SK-N-SH treated with all-trans-retinoic acid at 6 μM for 48 hours (cell line): Measurements from ENCODE around the gene CYFIP1.

ENCODE experiments used
- ATAC-seq: fragments of 200-7000 bp; cut with Tn5 transposase; 3 replicates; pipeline ENCODE4 v1.9.1; 2020; ENCODE audit warnings: mild to moderate bottlenecking, moderate library complexity
- ARNTL ChIP-seq: fragments of 450-650 bp; formaldehyde crosslinking; IDR thresholded peaks from 2 replicates; pipeline ENCODE4 v1.5.0; 2020; ENCODE audit warnings: low read depth, mild to moderate bottlenecking, moderate library complexity, borderline replicate concordance
- BACH2 ChIP-seq: fragments of 250-450 bp; sonication (Bioruptor Pico); IDR thresholded peaks from 2 replicates; pipeline ENCODE4 v1.9.0; 2021; ENCODE audit warnings: mild to moderate bottlenecking, borderline replicate concordance
- CSDC2 ChIP-seq: fragments of 250-450 bp; sonication (Bioruptor Pico); IDR thresholded peaks from 2 replicates; pipeline ENCODE4 v1.5.0; 2020; ENCODE audit warnings: mild to moderate bottlenecking, moderate library complexity
- ISL1 ChIP-seq: fragments of 250-450 bp; sonication (Bioruptor Pico); IDR thresholded peaks from 2 replicates; pipeline ENCODE4 v2.1.2; 2022; ENCODE audit warnings: mild to moderate bottlenecking, moderate library complexity
- OSR1 ChIP-seq: fragments of 250-450 bp; sonication (Bioruptor Pico); IDR thresholded peaks from 2 replicates; pipeline ENCODE4 v1.8.0; 2022; ENCODE audit warnings: moderate library complexity, mild to moderate bottlenecking, inconsistent platforms
- PPARA ChIP-seq: fragments of 250-450 bp; sonication (Bioruptor Pico); IDR thresholded peaks from 2 replicates; pipeline ENCODE4 v1.5.0; 2020; ENCODE audit warnings: mild to moderate bottlenecking, borderline replicate concordance
- RARB ChIP-seq: fragments of 250-450 bp; sonication (Bioruptor Pico); IDR thresholded peaks from 2 replicates; pipeline ENCODE4 v1.8.0; 2021; ENCODE audit warnings: mild to moderate bottlenecking, moderate library complexity
- SNAI2 ChIP-seq: fragments of 250-450 bp; sonication (Bioruptor Pico); IDR thresholded peaks from 2 replicates; pipeline ENCODE4 v1.5.0; 2020; ENCODE audit warnings: mild to moderate bottlenecking, moderate library complexity
- TCF4 ChIP-seq: fragments of 250-450 bp; sonication (Bioruptor Pico); IDR thresholded peaks from 2 replicates; pipeline ENCODE4 v1.8.0; 2021; ENCODE audit warnings: mild to moderate bottlenecking, moderate library complexity, borderline replicate concordance
- TOX ChIP-seq: fragments of 250-450 bp; sonication (Bioruptor Pico); IDR thresholded peaks from 2 replicates; pipeline ENCODE4 v1.8.0; 2021; ENCODE audit warnings: mild to moderate bottlenecking, moderate library complexity, borderline replicate concordance
- ZC3H10 ChIP-seq: fragments of 250-450 bp; sonication (Bioruptor Pico); IDR thresholded peaks from 2 replicates; pipeline ENCODE4 v1.5.1; 2021; ENCODE audit warnings: mild to moderate bottlenecking, moderate library complexity
- ZFP3 ChIP-seq: fragments of 250-450 bp; sonication (Bioruptor Pico); IDR thresholded peaks from 2 replicates; pipeline ENCODE4 v1.5.0; 2020; ENCODE audit warnings: mild to moderate bottlenecking, moderate library complexity
- ZFP30 ChIP-seq: fragments of 450-650 bp; formaldehyde crosslinking; IDR thresholded peaks from 2 replicates; pipeline ENCODE4 v1.5.0; 2022; ENCODE audit warnings: mild to moderate bottlenecking, moderate library complexity
- ZNF565 ChIP-seq: fragments of 450-650 bp; formaldehyde crosslinking; conservative IDR thresholded peaks from 2 replicates; pipeline ENCODE4 v1.5.0; 2020; ENCODE audit warnings: low read depth, mild to moderate bottlenecking, moderate library complexity
- ZNF70 ChIP-seq: fragments of 450-650 bp; formaldehyde crosslinking; IDR thresholded peaks from 2 replicates; pipeline ENCODE4 v1.5.0; 2020; ENCODE audit warnings: mild to moderate bottlenecking, moderate library complexity
- ZNF8 ChIP-seq: fragments of 450-650 bp; formaldehyde crosslinking; IDR thresholded peaks from 2 replicates; pipeline ENCODE4 v1.5.0; 2020; ENCODE audit warnings: mild to moderate bottlenecking, moderate library complexity
- TF ChIP-seq, protein P1 (sequence below): fragments of 250-450 bp; sonication (Bioruptor Pico); IDR thresholded peaks from 2 replicates; pipeline ENCODE4 v1.5.1; 2021; ENCODE audit warnings: mild to moderate bottlenecking, moderate library complexity
- TF ChIP-seq, protein P2 (sequence below): fragments of 250-450 bp; sonication (Bioruptor Pico); IDR thresholded peaks from 2 replicates; pipeline ENCODE4 v1.5.0; 2020; ENCODE audit warnings: mild to moderate bottlenecking, moderate library complexity
- TF ChIP-seq, protein P3 (sequence below): fragments of 250-450 bp; sonication (Bioruptor Pico); IDR thresholded peaks from 2 replicates; pipeline ENCODE4 v1.5.1; 2020; ENCODE audit warnings: low read depth, mild to moderate bottlenecking, moderate library complexity
- TF ChIP-seq, protein P4 (sequence below): fragments of 250-450 bp; sonication (Bioruptor Pico); IDR thresholded peaks from 2 replicates; pipeline ENCODE4 v1.8.0; 2020; ENCODE audit warnings: mild to moderate bottlenecking, moderate library complexity, borderline replicate concordance
- TF ChIP-seq, protein P5 (sequence below): fragments of 250-450 bp; sonication (Bioruptor Pico); IDR thresholded peaks from 2 replicates; pipeline ENCODE4 v1.8.0; 2021; ENCODE audit warnings: low read depth, mild to moderate bottlenecking, moderate library complexity, borderline replicate concordance

Gene CYFIP1

DNA sequence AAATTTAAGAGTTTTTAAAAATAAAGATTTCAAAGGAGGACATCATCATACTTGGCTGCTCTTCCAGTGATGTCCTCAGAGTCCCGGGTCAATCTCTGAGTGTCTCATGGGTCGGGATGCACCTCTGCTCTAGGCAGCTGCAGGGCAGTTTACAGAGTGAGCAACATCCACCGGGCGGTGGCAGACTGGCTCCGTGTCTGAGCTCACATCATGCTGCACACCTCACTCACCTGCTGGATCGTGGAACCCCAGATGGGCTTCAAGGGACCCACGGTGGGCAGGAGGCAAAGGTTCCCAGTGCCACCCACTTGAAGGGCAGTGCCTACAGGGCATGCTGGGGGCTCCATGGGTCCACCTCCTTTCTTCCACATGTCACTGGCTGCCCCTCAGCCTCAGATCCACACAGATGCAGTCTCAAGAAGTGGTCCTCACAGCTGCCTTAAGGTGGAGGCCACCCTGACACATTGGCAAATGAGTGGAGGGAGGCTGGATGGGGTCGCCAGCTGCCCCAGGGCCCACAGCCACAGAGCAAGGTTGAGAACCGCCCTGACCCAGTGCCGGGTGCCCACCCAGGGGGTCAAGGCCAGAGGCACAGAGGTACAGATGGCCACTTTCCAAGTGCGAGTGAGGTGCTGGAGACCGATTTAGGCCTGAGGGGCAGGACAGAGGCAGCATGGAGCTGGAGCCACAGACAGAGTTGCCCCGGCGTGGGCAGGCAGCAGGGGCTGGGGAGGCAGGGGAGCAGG, 25.2 kb downstream of the CYFIP1 start:
- TF ChIP-seq RARB (CRISPR knock-in tag) = no peak
- no peak for TF ChIP-seq ZC3H10 (CRISPR knock-in tag)
- TF ChIP-seq, protein P1, sequence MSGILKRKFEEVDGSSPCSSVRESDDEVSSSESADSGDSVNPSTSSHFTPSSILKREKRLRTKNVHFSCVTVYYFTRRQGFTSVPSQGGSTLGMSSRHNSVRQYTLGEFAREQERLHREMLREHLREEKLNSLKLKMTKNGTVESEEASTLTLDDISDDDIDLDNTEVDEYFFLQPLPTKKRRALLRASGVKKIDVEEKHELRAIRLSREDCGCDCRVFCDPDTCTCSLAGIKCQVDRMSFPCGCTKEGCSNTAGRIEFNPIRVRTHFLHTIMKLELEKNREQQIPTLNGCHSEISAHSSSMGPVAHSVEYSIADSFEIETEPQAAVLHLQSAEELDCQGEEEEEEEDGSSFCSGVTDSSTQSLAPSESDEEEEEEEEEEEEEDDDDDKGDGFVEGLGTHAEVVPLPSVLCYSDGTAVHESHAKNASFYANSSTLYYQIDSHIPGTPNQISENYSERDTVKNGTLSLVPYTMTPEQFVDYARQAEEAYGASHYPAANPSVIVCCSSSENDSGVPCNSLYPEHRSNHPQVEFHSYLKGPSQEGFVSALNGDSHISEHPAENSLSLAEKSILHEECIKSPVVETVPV (CRISPR knock-in tag) = no peak
- TF ChIP-seq, protein P2, sequence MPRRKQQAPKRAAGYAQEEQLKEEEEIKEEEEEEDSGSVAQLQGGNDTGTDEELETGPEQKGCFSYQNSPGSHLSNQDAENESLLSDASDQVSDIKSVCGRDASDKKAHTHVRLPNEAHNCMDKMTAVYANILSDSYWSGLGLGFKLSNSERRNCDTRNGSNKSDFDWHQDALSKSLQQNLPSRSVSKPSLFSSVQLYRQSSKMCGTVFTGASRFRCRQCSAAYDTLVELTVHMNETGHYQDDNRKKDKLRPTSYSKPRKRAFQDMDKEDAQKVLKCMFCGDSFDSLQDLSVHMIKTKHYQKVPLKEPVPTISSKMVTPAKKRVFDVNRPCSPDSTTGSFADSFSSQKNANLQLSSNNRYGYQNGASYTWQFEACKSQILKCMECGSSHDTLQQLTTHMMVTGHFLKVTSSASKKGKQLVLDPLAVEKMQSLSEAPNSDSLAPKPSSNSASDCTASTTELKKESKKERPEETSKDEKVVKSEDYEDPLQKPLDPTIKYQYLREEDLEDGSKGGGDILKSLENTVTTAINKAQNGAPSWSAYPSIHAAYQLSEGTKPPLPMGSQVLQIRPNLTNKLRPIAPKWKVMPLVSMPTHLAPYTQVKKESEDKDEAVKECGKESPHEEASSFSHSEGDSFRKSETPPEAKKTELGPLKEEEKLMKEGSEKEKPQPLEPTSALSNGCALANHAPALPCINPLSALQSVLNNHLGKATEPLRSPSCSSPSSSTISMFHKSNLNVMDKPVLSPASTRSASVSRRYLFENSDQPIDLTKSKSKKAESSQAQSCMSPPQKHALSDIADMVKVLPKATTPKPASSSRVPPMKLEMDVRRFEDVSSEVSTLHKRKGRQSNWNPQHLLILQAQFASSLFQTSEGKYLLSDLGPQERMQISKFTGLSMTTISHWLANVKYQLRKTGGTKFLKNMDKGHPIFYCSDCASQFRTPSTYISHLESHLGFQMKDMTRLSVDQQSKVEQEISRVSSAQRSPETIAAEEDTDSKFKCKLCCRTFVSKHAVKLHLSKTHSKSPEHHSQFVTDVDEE (CRISPR knock-in tag) = no peak
- TF ChIP-seq ZFP3 (CRISPR knock-in tag) = no peak
- TF ChIP-seq CSDC2 (CRISPR knock-in tag) = no peak
- TF ChIP-seq ZNF70 (CRISPR knock-in tag) = no peak
- no peak for TF ChIP-seq ISL1 (CRISPR knock-in tag)
- TF ChIP-seq, protein P3, sequence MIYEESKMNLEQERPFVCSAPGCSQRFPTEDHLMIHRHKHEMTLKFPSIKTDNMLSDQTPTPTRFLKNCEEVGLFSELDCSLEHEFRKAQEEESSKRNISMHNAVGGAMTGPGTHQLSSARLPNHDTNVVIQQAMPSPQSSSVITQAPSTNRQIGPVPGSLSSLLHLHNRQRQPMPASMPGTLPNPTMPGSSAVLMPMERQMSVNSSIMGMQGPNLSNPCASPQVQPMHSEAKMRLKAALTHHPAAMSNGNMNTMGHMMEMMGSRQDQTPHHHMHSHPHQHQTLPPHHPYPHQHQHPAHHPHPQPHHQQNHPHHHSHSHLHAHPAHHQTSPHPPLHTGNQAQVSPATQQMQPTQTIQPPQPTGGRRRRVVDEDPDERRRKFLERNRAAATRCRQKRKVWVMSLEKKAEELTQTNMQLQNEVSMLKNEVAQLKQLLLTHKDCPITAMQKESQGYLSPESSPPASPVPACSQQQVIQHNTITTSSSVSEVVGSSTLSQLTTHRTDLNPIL (CRISPR knock-in tag) = no peak
- ATAC-seq = no peak

DNA sequence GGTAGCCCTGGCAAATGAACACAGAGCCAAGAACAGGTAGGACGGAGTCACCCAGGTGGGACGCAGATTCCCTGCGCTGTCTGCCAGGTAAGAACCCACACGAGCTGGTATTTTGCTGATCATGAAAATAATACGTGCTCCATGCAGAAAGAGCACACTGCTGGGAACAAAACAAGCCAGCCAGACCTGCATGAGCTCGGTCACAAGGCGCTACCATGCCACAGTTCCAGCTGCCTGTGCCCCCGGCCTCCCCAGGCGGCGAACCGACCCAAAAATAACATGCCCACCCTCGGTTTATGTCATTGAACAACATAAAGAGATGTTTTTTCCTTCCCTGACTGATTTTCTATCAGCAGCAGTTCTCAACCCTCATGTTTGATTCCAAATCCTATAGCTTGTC, 25.8 kb downstream of the CYFIP1 start:
- no peak for TF ChIP-seq ZC3H10 (CRISPR knock-in tag)
- TF ChIP-seq ZNF565 = no peak
- TF ChIP-seq, protein P3 (CRISPR knock-in tag) = no peak
- TF ChIP-seq, protein P4, sequence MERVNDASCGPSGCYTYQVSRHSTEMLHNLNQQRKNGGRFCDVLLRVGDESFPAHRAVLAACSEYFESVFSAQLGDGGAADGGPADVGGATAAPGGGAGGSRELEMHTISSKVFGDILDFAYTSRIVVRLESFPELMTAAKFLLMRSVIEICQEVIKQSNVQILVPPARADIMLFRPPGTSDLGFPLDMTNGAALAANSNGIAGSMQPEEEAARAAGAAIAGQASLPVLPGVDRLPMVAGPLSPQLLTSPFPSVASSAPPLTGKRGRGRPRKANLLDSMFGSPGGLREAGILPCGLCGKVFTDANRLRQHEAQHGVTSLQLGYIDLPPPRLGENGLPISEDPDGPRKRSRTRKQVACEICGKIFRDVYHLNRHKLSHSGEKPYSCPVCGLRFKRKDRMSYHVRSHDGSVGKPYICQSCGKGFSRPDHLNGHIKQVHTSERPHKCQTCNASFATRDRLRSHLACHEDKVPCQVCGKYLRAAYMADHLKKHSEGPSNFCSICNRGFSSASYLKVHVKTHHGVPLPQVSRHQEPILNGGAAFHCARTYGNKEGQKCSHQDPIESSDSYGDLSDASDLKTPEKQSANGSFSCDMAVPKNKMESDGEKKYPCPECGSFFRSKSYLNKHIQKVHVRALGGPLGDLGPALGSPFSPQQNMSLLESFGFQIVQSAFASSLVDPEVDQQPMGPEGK = no peak
- no peak for TF ChIP-seq ZFP30 (CRISPR knock-in tag)
- no peak for TF ChIP-seq TCF4 (CRISPR knock-in tag)
- TF ChIP-seq, protein P5, sequence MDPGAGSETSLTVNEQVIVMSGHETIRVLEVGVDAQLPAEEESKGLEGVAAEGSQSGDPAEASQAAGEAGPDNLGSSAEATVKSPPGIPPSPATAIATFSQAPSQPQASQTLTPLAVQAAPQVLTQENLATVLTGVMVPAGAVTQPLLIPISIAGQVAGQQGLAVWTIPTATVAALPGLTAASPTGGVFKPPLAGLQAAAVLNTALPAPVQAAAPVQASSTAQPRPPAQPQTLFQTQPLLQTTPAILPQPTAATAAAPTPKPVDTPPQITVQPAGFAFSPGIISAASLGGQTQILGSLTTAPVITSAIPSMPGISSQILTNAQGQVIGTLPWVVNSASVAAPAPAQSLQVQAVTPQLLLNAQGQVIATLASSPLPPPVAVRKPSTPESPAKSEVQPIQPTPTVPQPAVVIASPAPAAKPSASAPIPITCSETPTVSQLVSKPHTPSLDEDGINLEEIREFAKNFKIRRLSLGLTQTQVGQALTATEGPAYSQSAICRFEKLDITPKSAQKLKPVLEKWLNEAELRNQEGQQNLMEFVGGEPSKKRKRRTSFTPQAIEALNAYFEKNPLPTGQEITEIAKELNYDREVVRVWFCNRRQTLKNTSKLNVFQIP (CRISPR knock-in tag) = no peak
- TF ChIP-seq RARB (CRISPR knock-in tag) = no peak
- no peak for TF ChIP-seq BACH2 (CRISPR knock-in tag)
- no peak for TF ChIP-seq ISL1 (CRISPR knock-in tag)
- TF ChIP-seq, protein P1 (CRISPR knock-in tag) = no peak
- no peak for TF ChIP-seq PPARA (CRISPR knock-in tag)
- no peak for TF ChIP-seq TOX
- no peak for TF ChIP-seq SNAI2 (CRISPR knock-in tag)
- no peak for TF ChIP-seq ZNF8 (CRISPR knock-in tag)
- TF ChIP-seq, protein P2 (CRISPR knock-in tag) = no peak
- TF ChIP-seq OSR1 (CRISPR knock-in tag) = no peak
- no peak for TF ChIP-seq ARNTL (CRISPR knock-in tag)
- TF ChIP-seq CSDC2 (CRISPR knock-in tag) = no peak
- no peak for ATAC-seq
